ENCODE results near the gene TMEFF2. TPM values are rescaled to one million over a fixed set of nuclear protein-coding genes. Genes with fewer than 3 reads are reported as not detected.
A peak's percentile ranks its signal among the peaks of the same experiment; 100 is the strongest.

The TMEFF2 gene
- total RNA-seq, 8 experiments from 2014 or later, result 0.35 to 15.8 (median 11.9) TPM

DNA sequence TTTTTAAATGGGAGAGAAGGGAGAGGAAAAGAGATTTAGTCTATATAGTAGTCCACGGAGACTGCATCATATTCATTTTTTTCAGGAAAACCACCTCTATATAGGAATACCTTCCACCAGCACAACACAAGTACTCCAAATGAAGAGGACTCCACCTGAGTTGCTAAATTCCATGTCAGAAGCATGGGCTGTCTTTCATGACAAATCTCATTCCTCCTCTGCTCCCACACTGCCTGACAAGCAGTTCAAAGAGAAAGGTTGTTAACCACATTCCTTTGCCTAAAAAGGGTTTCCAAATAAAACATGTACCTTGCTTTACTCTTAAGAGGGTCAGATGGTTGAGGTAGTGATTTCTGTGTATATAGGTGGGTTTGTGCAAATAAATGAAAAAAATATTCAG, 122.0 kb downstream of the TMEFF2 start:
- H3K4me3 ChIP-seq, result no peak overlapping the region
- H3K27ac ChIP-seq, result no peak overlapping the region
- no peak for ATAC-seq (replicated peaks in 6 of 8)
- in situ Hi-C loops (cut with MboI; ENCODE audit: low pct_unique_long_range_greater_than_20kb in 2 of 9, low sequenced_read_pairs in 9 of 9, unreplicated experiment in 9 of 9), result no loop called here
- H3K4me1 ChIP-seq (replicated peaks in 1 of 2), result no peaks in the 10 kb centered on the region
- WGBS, 10 experiments, result 38 to 100% (median 86%) methylated on average over 1 of the region's 1 CpG; no CpG with 5 or more reads in 2 of the 10 experiments

DNA sequence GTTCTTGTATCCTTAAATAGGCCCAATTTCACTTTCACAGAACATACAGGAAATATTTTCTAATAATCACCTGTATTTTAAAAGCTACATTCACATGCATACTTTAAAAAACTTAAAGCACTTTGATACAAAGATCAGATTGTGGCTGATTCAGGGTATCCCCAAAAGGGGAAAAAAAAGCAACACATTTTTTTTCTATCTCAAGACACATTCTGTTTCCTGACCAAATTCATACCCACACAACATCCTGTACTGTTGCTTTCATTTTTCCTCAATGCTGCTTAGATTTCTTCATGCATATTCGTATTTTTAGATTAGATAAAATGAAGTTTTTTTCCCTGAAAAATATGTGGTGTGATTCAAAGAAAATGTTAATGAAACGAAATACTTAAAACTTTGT, 122.5 kb downstream of the TMEFF2 start:
- no peak overlapping the region for H3K27ac ChIP-seq
- 25 to 83% (median 63%) methylated on average over 2 of the region's 2 CpGs; no CpG with 5 or more reads in 1 of the 10 experiments for WGBS, 10 experiments
- H3K4me3 ChIP-seq, result no peak overlapping the region

DNA sequence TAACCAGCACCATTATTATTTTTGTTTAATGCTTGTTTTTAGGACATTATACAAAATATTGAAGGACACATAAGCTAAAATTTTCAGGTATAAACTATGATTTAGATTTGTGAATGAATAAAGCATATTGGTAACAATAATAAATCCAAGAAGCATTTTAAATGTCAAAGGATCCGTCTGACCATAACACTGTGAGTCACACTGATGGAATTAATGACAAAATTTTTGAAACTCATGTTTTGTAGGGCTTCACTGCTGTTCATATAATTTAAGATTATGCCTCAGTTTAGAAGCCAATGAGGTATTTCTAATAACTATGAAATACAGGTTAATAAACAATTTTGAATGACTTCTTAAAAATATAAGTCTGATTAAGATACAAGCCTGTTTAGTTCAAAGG, 124.6 kb downstream of the TMEFF2 start:
- H3K4me1 ChIP-seq (replicated peaks in 1 of 2), result no peaks in the 10 kb centered on the region
- H3K4me3 ChIP-seq, result no peak overlapping the region
- no peak overlapping the region for H3K27ac ChIP-seq
- 11 to 100% (median 40%) methylated on average over 1 of the region's 1 CpG; no CpG with 5 or more reads in 1 of the 10 experiments for WGBS, 10 experiments
- ATAC-seq (replicated peaks in 6 of 8), result no peak
- in situ Hi-C loops (cut with MboI; ENCODE audit: low pct_unique_long_range_greater_than_20kb in 2 of 9, low sequenced_read_pairs in 9 of 9, unreplicated experiment in 9 of 9), result no loop called here

More for the DNA sequence above, 122.5 kb downstream of the TMEFF2 start:
- in situ Hi-C loops (cut with MboI; ENCODE audit: low pct_unique_long_range_greater_than_20kb in 2 of 9, low sequenced_read_pairs in 9 of 9, unreplicated experiment in 9 of 9), result no loop called here
- no peaks in the 10 kb centered on the region for H3K4me1 ChIP-seq (replicated peaks in 1 of 2)
- no peak for ATAC-seq (replicated peaks in 6 of 8)

DNA sequence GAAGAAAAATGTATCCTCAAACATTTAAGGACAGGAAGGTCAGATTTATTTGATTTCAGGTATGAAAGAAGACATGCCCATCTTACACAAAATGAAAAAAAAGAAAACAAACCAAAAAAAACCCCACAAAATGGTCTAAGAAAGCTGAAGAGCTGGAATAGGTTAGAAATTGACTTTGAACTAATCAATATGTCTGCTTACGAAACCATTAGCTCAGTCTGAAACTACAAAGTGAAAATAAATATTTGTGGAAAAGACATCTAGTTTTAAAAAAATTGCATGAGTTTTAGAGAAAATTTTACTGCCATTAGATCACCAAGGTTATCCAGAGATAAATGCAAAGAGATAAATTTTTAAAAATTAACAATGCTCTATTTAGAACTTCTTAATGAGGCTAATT, 125.3 kb downstream of the TMEFF2 start:
- no peak for ATAC-seq (replicated peaks in 6 of 8)
- in situ Hi-C loops (cut with MboI; ENCODE audit: low pct_unique_long_range_greater_than_20kb in 2 of 9, low sequenced_read_pairs in 9 of 9, unreplicated experiment in 9 of 9), result no loop called here
- H3K4me3 ChIP-seq, result no peak overlapping the region
- H3K27ac ChIP-seq, result no peak overlapping the region
- H3K4me1 ChIP-seq (replicated peaks in 1 of 2), result no peaks in the 10 kb centered on the region
- WGBS, 10 experiments, result 87 to 100% (median 93%) methylated on average over 1 of the region's 1 CpG

DNA sequence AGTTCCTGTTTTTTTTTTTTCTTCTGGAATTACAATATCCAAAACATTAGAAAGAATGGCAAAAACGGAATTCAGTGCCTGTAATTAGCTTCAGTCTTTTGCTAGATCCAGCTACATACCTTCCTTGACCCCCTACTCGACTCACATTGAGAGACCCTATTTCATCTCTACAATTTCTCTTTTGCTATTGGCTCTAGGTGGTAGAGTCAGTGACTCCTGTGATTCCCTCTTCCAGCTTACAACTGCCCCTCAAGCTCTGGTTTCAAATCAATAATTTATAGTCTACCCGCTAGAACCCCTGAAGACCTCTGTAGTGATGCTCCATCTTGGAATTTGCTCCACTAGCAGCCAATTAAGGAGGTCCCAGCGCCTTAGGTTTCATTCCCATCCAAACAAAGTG, 125.8 kb downstream of the TMEFF2 start:
- no peak overlapping the region for H3K4me3 ChIP-seq
- no peak for ATAC-seq (replicated peaks in 6 of 8)
- in situ Hi-C loops (cut with MboI; ENCODE audit: low pct_unique_long_range_greater_than_20kb in 2 of 9, low sequenced_read_pairs in 9 of 9, unreplicated experiment in 9 of 9), result no loop called here
- H3K27ac ChIP-seq, result no peak overlapping the region
- 73 to 100% (median 94%) methylated on average over 1 to 4 of the region's 4 CpGs for WGBS, 10 experiments
- H3K4me1 ChIP-seq (replicated peaks in 1 of 2), result no peaks in the 10 kb centered on the region

DNA sequence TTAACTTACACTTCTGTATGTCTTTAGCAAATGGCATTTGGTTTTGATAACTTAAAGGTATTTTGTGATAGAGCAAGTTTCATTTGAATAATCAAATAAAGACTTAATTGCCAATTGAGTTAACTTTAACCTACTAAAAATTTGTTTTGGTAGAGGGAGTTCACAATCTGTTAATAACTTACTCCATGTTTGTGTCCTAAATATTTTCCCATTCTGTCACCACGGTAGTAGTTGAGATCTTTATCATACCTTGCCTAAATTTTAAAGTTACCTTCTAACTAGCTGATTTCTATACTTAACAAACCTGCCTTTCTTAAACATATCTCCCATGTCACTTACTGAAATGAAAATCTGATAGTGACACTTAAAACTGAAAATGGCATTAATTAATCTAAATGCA, 127.1 kb downstream of the TMEFF2 start:
- no peak overlapping the region for H3K4me3 ChIP-seq
- ATAC-seq (replicated peaks in 6 of 8), result no peak
- WGBS, 10 experiments, result 57 to 100% (median 80%) methylated on average over 1 of the region's 1 CpG; no CpG with 5 or more reads in 1 of the 10 experiments
- in situ Hi-C loops (cut with MboI; ENCODE audit: low pct_unique_long_range_greater_than_20kb in 2 of 9, low sequenced_read_pairs in 9 of 9, unreplicated experiment in 9 of 9), result no loop called here
- H3K4me1 ChIP-seq (replicated peaks in 1 of 2), result no peaks in the 10 kb centered on the region
- no peak overlapping the region for H3K27ac ChIP-seq

DNA sequence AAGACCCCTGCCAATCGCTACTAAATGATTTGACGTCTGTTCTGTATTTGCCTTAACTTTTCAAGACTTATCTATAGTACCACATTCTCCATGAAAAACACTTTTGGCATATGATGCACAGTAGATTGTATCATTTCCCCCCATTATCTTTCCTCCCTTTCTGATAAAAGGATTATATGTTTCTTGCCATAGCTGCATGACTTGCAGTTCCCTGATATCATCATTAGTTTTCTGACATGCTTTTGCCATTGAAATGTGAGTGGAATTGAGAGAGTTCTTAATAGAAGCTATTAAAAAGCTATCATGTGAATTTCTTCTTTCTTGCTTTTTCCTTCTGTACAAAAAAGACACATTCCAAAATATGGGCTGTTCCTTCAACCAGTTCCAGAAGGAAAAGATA, 130.3 kb downstream of the TMEFF2 start:
- peaks cover 0 to 11% of the 10 kb centered on the region in 2 donors for H3K4me1 ChIP-seq (replicated peaks in 1 of 2)
- no peak for ATAC-seq (replicated peaks in 6 of 8)
- in situ Hi-C loops (cut with MboI; ENCODE audit: low pct_unique_long_range_greater_than_20kb in 2 of 9, low sequenced_read_pairs in 9 of 9, unreplicated experiment in 9 of 9), result no loop called here
- WGBS, 10 experiments, result 75 to 100% (median 100%) methylated on average over 1 to 2 of the region's 2 CpGs; no CpG with 5 or more reads in 1 of the 10 experiments
- no peak overlapping the region for H3K4me3 ChIP-seq
- no peak overlapping the region for H3K27ac ChIP-seq

DNA sequence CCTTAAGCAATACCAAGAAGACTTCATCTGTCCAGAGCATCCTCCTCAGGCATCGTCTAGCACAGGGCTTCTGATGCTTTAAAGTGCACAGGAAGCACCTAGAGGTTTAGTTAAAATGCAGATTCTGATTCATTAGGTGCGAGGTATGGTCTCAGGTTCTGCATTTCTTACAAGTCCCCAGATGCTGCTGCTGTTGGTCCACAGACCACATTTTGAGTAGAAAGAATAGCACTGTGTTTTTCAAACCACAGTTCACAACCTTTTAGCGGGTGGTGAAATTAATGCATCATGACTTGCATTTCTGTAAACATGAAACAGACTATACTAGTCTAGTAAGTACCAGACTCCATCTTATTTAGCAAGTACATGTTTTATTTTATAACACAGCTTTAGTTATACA, 134.6 kb downstream of the TMEFF2 start:
- Histone ChIP-seq H3K27ac (no peak overlapping the region), H3K4me1 (replicated peaks in 1 of 2) (peaks cover 0 to 11% of the 10 kb centered on the region in 2 donors), H3K4me3 (no peak overlapping the region)
- in situ Hi-C loops (cut with MboI; ENCODE audit: low pct_unique_long_range_greater_than_20kb in 2 of 9, low sequenced_read_pairs in 9 of 9, unreplicated experiment in 9 of 9), result no loop called here
- peak in 4 of 8 experiments; percentile 12 to 39 (median 27) for ATAC-seq (replicated peaks in 6 of 8)
- WGBS, 10 experiments, result 33 to 100% (median 85%) methylated on average over 1 to 3 of the region's 3 CpGs

DNA sequence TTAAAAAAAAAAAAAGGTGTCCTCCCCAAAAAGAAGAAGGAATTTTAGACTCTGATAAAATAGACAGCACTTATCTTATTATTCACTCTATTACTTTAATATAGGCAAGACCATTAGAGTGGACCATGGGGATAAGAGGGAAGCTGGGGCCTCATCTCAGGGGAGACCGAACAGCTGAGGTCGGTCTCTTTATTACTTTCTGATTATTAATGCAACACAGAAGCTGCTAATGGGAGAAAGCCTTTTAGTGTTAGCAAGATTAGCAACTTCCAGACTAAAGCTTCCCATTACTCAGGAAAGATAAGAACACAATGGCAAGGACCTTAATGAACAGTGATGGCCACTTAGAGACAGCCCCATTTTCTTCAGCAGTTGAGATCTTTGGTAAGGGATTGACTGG, 135.5 kb downstream of the TMEFF2 start:
- H3K4me1 ChIP-seq (replicated peaks in 1 of 2), result peaks cover 3 to 15% of the 10 kb centered on the region in 2 donors
- no peak overlapping the region for H3K27ac ChIP-seq
- ATAC-seq (replicated peaks in 6 of 8), result peak in 2 of 8 experiments; percentile 51 to 61
- in situ Hi-C loops (cut with MboI; ENCODE audit: low pct_unique_long_range_greater_than_20kb in 2 of 9, low sequenced_read_pairs in 9 of 9, unreplicated experiment in 9 of 9), result no loop called here
- no peak overlapping the region for H3K4me3 ChIP-seq
- WGBS, 10 experiments, result 88 to 100% (median 96%) methylated on average over 1 to 2 of the region's 2 CpGs; no CpG with 5 or more reads in 6 of the 10 experiments

DNA sequence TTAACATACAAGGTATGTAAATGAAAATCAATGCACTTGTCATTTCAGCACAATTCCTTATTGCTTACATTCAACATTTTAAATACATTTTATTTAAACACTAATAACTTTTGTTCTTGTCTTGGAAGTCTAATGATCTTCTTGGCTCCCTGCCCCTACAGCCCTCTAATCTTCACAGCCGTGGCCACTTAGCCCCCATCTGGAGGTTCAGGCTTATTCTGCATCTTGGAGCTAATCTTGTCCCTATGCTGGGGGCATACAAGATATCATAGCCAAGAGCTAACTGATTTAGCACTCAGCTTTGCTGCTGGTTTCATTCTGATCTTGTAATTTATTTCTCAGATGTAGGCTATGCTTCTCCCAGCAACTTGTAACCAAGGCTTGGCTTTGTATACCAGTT, 140.8 kb downstream of the TMEFF2 start:
- 43 to 100% (median 85%) methylated on average over 1 of the region's 1 CpG; no CpG with 5 or more reads in 6 of the 10 experiments for WGBS, 10 experiments
- peak in 1 of 8 experiments; percentile 25 for ATAC-seq (replicated peaks in 6 of 8)
- H3K4me1 ChIP-seq (replicated peaks in 1 of 2), result peaks cover 8 to 19% of the 10 kb centered on the region in 2 donors

DNA sequence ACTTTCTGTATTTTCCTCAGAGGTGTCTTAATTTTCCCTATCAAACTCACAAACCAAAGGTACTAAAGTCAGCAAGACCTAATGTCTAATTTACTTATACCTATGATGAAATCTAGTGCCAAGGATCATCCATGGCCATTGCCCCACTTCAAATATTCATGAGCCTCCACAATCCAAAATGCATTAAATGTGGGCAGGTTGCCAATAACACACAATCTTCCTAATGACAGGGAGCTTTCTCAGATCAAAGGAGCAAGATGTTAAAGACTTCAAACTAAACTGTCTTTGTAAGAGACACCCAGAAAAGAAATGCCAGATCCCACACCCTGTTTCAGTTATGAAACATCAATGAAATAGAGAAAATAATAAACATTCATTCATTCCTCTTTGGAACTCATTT, 143.2 kb downstream of the TMEFF2 start:
- Histone ChIP-seq H3K4me3 (no peak overlapping the region), H3K27ac (no peak overlapping the region), H3K4me1 (replicated peaks in 1 of 2) (peaks cover 12 to 24% of the 10 kb centered on the region in 2 donors)
- in situ Hi-C loops (cut with MboI; ENCODE audit: low pct_unique_long_range_greater_than_20kb in 2 of 9, low sequenced_read_pairs in 9 of 9, unreplicated experiment in 9 of 9), result no loop called here
- ATAC-seq (replicated peaks in 6 of 8), result peak in 4 of 8 experiments; percentile 25 to 44 (median 40)

More for the DNA sequence above, 140.8 kb downstream of the TMEFF2 start:
- H3K27ac ChIP-seq, result no peak overlapping the region
- in situ Hi-C loops (cut with MboI; ENCODE audit: low pct_unique_long_range_greater_than_20kb in 2 of 9, low sequenced_read_pairs in 9 of 9, unreplicated experiment in 9 of 9), result no loop called here
- H3K4me3 ChIP-seq, result no peak overlapping the region

DNA sequence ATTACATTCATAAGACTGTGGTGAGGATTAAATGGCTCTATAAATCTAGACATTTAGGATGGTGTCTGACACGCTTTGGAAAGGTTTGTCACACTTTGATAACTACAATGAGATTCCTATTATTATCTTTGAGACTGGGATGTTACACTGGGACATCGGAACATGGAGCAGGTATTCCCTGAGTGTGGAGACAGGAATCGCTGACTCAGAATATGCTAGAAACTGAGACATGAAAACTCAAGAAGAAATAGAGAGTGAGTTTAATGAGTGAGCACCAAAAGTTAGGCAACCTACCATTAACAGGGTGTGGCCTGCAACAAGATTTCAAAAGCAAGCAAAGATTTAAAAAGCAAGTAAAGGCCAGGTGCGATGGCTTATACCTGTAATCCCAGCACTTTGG, 145.4 kb downstream of the TMEFF2 start:
- in situ Hi-C loops (cut with MboI; ENCODE audit: low pct_unique_long_range_greater_than_20kb in 2 of 9, low sequenced_read_pairs in 9 of 9, unreplicated experiment in 9 of 9), result loop anchor here in 1 of 9 experiments (25.0 kb wide), 1 partner anchor 113 kb away; no protein-coding TSS in a partner anchor
- Histone ChIP-seq H3K4me1 (replicated peaks in 1 of 2) (peaks cover 10 to 21% of the 10 kb centered on the region in 2 donors), H3K27ac (no peak overlapping the region), H3K4me3 (no peak overlapping the region)
- no peak for ATAC-seq (replicated peaks in 6 of 8)
- 72 to 100% (median 98%) methylated on average over 1 to 4 of the region's 4 CpGs; no CpG with 5 or more reads in 2 of the 10 experiments for WGBS, 10 experiments

DNA sequence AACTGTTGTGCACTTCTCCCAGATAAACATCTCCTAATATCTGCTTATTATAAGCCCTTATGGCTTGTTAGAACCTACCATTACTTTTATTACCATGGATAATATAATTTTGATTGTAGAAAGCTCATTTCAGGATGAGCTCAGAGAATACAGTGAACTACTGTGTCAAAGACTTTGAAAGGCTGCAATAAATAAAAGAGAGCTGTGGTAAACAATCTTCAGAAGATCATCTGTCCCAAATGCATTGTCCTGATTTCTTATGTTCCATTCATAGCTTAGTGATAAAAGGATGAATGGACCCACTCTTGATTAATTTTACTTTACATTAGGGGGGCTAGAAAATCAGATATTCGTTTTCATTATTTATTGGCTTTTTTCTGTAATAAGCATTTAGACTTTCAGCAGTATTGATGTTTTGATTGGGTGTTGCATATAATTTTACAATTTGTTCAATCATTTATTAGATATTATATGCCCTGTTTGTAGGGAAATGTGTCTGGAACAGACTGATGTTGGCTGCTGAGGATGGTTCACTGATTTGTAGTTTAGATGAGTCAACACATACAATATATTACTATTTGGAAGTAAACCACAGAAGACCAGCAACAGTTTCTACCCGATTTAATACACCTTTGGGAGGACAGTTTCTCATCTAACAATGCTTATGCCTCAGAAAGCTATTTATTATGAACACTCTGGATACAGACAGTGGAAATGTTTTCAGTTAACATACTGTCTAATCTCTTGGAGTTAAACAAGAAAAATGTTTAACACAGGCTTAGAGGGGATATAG, 147.2 kb downstream of the TMEFF2 start:
- no peak overlapping the region for H3K4me3 ChIP-seq
- in situ Hi-C loops (cut with MboI; ENCODE audit: low pct_unique_long_range_greater_than_20kb in 2 of 9, low sequenced_read_pairs in 9 of 9, unreplicated experiment in 9 of 9), result loop anchor here in 1 of 9 experiments (25.0 kb wide), 1 partner anchor 115 kb away; no protein-coding TSS in a partner anchor
- no peak overlapping the region for H3K27ac ChIP-seq
- peak in 5 of 8 experiments; percentile 38 to 93 (median 46) for ATAC-seq (replicated peaks in 6 of 8)
- WGBS, 10 experiments, result 0 to 75% (median 50%) methylated on average over 1 to 2 of the region's 2 CpGs
- H3K4me1 ChIP-seq (replicated peaks in 1 of 2), result peaks cover 3 to 5% of the 10 kb centered on the region in 2 donors

All from motor neuron (in vitro differentiated cells).